GM23248 (cell line): ENCODE data around the gene ZNF575.

Experiments used
- EZH2 ChIP-seq: fragments of 200-600 bp; sonication (generic); IDR thresholded peaks from 2 replicates; pipeline ENCODE4 v1.6.1; 2018; ENCODE audit warnings: antibody characterized with exemption, mild to moderate bottlenecking; ENCODE audit not compliant: insufficient read depth, poor library complexity, severe bottlenecking
- EZH2phosphoT487 ChIP-seq: fragments of 200-600 bp; sonication (generic); IDR thresholded peaks from 2 replicates; pipeline ENCODE4 v1.6.1; 2018; ENCODE audit warnings: antibody characterized with exemption, moderate library complexity, mild to moderate bottlenecking, low read depth; ENCODE audit not compliant: insufficient read depth

- TF ChIP-seq EZH2 (no peak), EZH2phosphoT487 (no peak)
These were observed 29.8 kb downstream of the ZNF575 start for GRCh38 chr19:43562698-43563241.
